Measurements from ENCODE around the gene CRKL. TPM values are rescaled to one million over a fixed set of nuclear protein-coding genes. Genes with fewer than 3 reads are reported as not detected.
"Not testable (repeated sequence)": the region's sequence is repeated elsewhere in the genome, so short reads cannot be mapped to it uniquely, and the experiment has no call there.

The CRKL gene
- total RNA-seq, 1 donor from 2014 or later = 86.3 TPM

GRCh38 chr22:20931126-20931654 lies 14.0 kb downstream of the CRKL start:
- no peaks in the 10 kb centered on the region for H3K9me3 Mint-ChIP-seq (ENCODE audit: low read depth)
- H3K27me3 Mint-ChIP-seq = no peaks in the 10 kb centered on the region
- TF ChIP-seq CTCF (IDR thresholded peaks at IDR 0.05; ENCODE audit: unreplicated experiment) = no peak
- peaks cover 7% of the 10 kb centered on the region for H3K4me1 Mint-ChIP-seq (ENCODE audit: low read depth)
- peak overlapping the region; percentile 24 for H3K27ac Mint-ChIP-seq
- peaks cover 7% of the 10 kb centered on the region for H3K36me3 Mint-ChIP-seq (ENCODE audit: insufficient read depth)
- no peak overlapping the region for H3K4me3 Mint-ChIP-seq (ENCODE audit: low read depth)
- no peak for DNase-seq (ENCODE audit: low spot score, unreplicated experiment)

DNA sequence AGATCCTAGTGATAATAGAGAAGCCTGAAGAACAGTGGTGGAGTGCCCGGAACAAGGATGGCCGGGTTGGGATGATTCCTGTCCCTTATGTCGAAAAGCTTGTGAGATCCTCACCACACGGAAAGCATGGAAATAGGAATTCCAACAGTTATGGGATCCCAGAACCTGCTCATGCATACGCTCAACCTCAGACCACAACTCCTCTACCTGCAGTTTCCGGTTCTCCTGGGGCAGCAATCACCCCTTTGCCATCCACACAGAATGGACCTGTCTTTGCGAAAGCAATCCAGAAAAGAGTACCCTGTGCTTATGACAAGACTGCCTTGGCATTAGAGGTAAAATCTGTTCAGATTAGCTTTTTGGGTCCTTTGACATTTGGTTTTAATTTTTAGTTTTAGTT lies 16.7 kb downstream of the CRKL start:
- H3K27ac Mint-ChIP-seq = no peak overlapping the region
- TF ChIP-seq CTCF (IDR thresholded peaks at IDR 0.05; ENCODE audit: unreplicated experiment) = no peak
- H3K27me3 Mint-ChIP-seq = no peaks in the 10 kb centered on the region
- H3K9me3 Mint-ChIP-seq (ENCODE audit: low read depth) = no peaks in the 10 kb centered on the region
- H3K4me3 Mint-ChIP-seq (ENCODE audit: low read depth) = no peak overlapping the region
- peaks cover 23% of the 10 kb centered on the region for H3K4me1 Mint-ChIP-seq (ENCODE audit: low read depth)
- no peak for DNase-seq (ENCODE audit: low spot score, unreplicated experiment)
- peaks cover 7% of the 10 kb centered on the region for H3K36me3 Mint-ChIP-seq (ENCODE audit: insufficient read depth)

DNA sequence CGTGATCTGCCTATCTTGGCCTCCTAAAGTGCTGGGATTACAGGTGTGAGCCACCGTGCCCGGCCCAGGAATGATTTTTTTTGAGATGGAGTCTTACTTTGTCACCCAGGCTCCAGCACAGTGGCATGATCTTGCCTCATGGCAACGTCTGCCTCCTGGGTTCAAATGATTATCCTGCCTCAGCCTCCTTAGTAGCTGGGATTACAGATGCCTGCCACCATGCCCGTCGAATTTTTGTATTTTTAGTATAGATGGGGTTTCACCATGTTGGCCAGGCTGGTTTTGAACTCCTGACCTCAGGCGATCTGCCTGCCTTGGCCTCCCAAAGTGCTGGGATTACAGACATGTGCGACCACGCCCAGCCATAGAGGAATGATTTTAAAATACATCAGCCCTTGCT lies 17.8 kb downstream of the CRKL start:
- not testable (repeated sequence) for H3K36me3 Mint-ChIP-seq (ENCODE audit: insufficient read depth); H3K27me3 Mint-ChIP-seq

GRCh38 chr22:20935780-20936539 lies 18.8 kb downstream of the CRKL start:
- Mint-ChIP-seq H3K4me1 (ENCODE audit: low read depth) (peaks cover 26% of the 10 kb centered on the region), H3K27ac (peak overlapping the region; percentile 52), H3K36me3 (ENCODE audit: insufficient read depth) (peaks cover 11% of the 10 kb centered on the region)
- not testable (repeated sequence) for H3K27me3 Mint-ChIP-seq; H3K9me3 Mint-ChIP-seq (ENCODE audit: low read depth); H3K4me3 Mint-ChIP-seq (ENCODE audit: low read depth); DNase-seq (ENCODE audit: low spot score, unreplicated experiment)

More for the DNA sequence above, 17.8 kb downstream of the CRKL start:
- not testable (repeated sequence) for H3K9me3 Mint-ChIP-seq (ENCODE audit: low read depth); H3K4me3 Mint-ChIP-seq (ENCODE audit: low read depth); DNase-seq (ENCODE audit: low spot score, unreplicated experiment)
- Mint-ChIP-seq H3K27ac (peak overlapping the region; percentile 33), H3K4me1 (ENCODE audit: low read depth) (peaks cover 26% of the 10 kb centered on the region)

- Mint-ChIP-seq H3K4me1 (ENCODE audit: low read depth) (peaks cover 26% of the 10 kb centered on the region), H3K36me3 (ENCODE audit: insufficient read depth) (peaks cover 11% of the 10 kb centered on the region), H3K27ac (peak overlapping the region; percentile 95), H3K4me3 (ENCODE audit: low read depth) (peak overlapping the region; percentile 37), H3K9me3 (ENCODE audit: low read depth) (no peaks in the 10 kb centered on the region), H3K27me3 (no peaks in the 10 kb centered on the region)
- TF ChIP-seq CTCF (IDR thresholded peaks at IDR 0.05; ENCODE audit: unreplicated experiment) = no peak
- no peak for DNase-seq (ENCODE audit: low spot score, unreplicated experiment)
These were observed 20.0 kb downstream of the CRKL start for GRCh38 chr22:20937031-20937793.

Data from progenitor cell of endocrine pancreas (in vitro differentiated cells).